NB4 (cell line): Measurements from ENCODE around the gene CCBE1.

Experiments
- DNase-seq: peaks from one replicate; pipeline ENCODE4 v3.0.0; 2010; ENCODE audit warnings: low read depth
- H3K4me3 ChIP-seq: one replicate; pipeline ENCODE4 v1.5.1; 2011; ENCODE audit warnings: mild to moderate bottlenecking, low read depth, low read length, moderate library complexity
- CTCF ChIP-seq: IDR thresholded peaks from one replicate; pipeline ENCODE4 v1.5.1; 2012; ENCODE audit warnings: low read depth, low read length
- MAX ChIP-seq: IDR thresholded peaks from 2 replicates; pipeline ENCODE4 v1.6.1; 2011; ENCODE audit warnings: low read depth, low read length
- MYC ChIP-seq: IDR thresholded peaks from 2 replicates; pipeline ENCODE4 v1.6.1; 2011; ENCODE audit warnings: low read depth, low read length
- POLR2A ChIP-seq: IDR thresholded peaks from 2 replicates; pipeline ENCODE4 v1.6.1; 2011; ENCODE audit warnings: mild to moderate bottlenecking; ENCODE audit not compliant: insufficient read length; ENCODE audit errors: extremely low read depth

The CCBE1 gene

GRCh38 chr18:59627414-59627813 lies 69.8 kb downstream of the CCBE1 start:
- TF ChIP-seq CTCF (no peak), MYC (no peak), POLR2A (no peak), MAX (no peak)
- DNase-seq: no peak
- no peak overlapping the region for H3K4me3 ChIP-seq

- no peak overlapping the region for H3K4me3 ChIP-seq
- DNase-seq: no peak
- no peak for TF ChIP-seq POLR2A
- TF ChIP-seq MYC: no peak
- TF ChIP-seq MAX: no peak
- TF ChIP-seq CTCF: no peak
These were observed 72.9 kb downstream of the CCBE1 start for GRCh38 chr18:59624369-59624765.

- TF ChIP-seq CTCF (no peak), MYC (no peak), POLR2A (no peak), MAX (no peak)
- H3K4me3 ChIP-seq: no peak overlapping the region
- no peak for DNase-seq
These were observed 73.5 kb downstream of the CCBE1 start for GRCh38 chr18:59623456-59624368.

GRCh38 chr18:59621027-59621426 lies 76.2 kb downstream of the CCBE1 start:
- no peak overlapping the region for H3K4me3 ChIP-seq
- TF ChIP-seq MAX (no peak), MYC (no peak), POLR2A (no peak), CTCF (no peak)
- DNase-seq: no peak

GRCh38 chr18:59620381-59620780 lies 76.8 kb downstream of the CCBE1 start:
- TF ChIP-seq CTCF: no peak
- TF ChIP-seq POLR2A: no peak
- no peak for TF ChIP-seq MYC
- TF ChIP-seq MAX: no peak
- no peak for DNase-seq
- no peak overlapping the region for H3K4me3 ChIP-seq
